Fibroblast of skin of right biceps (primary cell): ENCODE measurements around the gene KRT9.
"Not testable (repeated sequence)": the region's sequence is repeated elsewhere in the genome, so short reads cannot be mapped to it uniquely, and the experiment has no call there.

Experiments used
- DNase-seq: peaks from one replicate; pipeline ENCODE4 v3.0.0-alpha.2; 2013

The KRT9 gene

DNA sequence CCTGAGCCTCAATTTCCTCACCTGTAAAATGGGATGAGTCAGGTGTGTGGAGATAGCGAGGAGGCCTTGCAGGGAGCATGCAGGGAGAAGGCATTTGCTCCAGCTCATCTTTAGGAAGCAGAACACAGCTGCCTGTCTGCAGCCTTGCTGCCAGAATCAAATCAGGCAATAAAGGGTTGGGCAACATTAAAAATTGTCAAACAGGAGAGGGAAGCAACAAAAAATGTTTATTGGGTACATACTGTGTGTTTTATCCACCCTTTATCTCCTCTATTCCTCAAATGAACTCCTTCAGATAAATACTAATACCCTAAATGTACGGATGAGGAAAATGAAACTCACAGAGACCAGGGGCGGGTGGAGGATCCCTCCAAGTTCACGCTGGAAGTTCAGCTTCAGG is 28.5 kb upstream of the KRT9 start:
- DNase-seq, result no peak

DNA sequence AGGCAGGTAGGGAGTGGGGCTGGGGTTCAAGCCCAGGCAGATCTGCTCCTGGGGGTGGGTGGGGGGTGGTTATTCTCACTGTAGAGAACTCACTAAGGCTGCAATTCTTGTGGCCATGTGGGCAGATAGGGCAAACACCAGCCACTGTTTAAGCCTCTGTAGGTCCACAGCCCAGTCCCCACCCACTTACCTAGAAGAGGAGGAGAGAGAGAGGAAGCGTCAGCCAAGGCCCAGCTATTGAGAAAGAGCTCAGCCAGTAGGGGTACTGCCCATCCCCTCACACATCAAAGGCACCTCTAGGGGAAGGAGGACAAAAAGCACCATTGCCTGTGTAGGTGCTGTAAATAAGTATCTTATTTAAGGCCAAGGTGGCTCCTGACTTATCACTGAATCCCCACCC is 27.8 kb upstream of the KRT9 start:
- DNase-seq, result no peak

DNA sequence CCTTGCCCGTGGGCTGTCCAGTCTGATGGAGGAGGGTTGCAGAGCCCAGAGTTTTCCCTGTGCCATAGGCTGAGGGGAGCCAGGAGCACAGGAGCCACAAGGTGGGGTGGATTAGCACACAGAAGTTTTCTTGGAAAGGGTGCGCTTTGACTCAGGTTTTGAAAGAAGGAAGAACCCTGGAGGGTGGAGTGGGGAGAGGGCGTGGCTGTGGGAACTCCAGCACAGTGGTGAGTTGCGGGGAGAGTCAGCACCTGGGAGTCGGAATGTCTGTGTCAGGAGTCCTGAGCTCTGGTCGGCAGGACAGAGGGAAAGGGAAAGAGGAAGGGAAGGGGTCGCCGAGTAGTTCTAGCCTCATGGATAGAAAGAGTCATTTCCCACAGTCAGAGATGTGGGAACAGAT is 23.7 kb upstream of the KRT9 start:
- no peak for DNase-seq

DNA sequence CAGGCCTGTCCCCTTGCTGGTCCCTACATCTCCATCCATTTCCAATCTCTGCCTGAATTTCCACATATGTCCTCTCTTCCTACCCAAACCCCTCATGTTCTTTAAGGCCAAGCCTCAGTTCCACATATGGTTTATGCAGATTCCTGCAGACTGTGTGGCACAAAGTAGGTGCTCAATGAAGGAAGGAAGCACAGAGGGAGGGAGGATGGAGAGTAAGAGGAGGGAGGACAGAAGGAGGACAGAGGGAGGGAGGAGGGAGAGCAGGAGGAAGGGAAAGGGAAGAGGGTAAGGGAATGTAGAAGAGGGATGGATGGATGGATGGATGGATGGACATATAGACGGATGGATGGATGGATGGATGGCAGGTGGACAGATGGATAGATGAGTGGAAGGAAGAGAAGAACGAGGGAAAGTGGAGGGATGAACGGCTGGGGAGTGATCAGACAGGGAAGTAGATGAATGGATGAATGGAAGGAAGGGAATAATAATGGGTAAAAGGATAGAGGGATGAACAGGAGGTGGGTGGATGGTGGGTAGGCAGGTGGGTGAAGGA is 22.6 kb upstream of the KRT9 start:
- no peak for DNase-seq

DNA sequence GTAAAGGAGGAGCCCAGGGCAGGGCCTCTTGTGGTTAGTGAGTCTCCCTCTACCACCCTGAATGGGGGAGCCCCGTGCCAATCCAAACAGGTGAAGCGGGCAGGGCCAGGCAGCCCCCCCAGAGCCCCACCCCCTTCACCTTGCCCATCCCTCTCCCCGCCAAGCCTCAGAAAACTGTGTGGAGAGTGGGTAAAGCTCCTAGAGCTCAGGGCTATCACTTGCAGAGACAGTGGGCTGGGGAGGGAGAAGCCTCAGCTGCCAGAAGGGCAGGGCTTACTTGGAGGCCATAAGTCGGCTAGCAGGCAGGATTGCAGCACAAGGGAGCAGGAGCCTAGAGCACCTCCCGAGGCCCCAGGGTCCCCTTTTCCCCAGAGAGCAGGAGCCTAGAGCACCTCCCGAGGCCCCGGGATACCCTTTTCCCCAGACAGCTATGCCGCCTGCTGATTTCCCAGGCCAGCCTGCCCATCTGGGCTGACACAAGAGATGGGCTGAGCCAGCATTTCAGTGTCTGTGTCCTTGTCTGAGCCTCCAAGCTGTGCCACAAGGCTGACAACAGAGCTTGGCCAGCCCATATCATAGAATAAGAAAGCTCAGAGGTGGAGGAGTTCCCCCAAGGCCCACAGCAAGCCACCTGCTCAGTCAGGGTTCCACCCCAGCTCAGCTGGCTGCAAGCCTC is 21.6 kb upstream of the KRT9 start:
- DNase-seq, result no peak

DNA sequence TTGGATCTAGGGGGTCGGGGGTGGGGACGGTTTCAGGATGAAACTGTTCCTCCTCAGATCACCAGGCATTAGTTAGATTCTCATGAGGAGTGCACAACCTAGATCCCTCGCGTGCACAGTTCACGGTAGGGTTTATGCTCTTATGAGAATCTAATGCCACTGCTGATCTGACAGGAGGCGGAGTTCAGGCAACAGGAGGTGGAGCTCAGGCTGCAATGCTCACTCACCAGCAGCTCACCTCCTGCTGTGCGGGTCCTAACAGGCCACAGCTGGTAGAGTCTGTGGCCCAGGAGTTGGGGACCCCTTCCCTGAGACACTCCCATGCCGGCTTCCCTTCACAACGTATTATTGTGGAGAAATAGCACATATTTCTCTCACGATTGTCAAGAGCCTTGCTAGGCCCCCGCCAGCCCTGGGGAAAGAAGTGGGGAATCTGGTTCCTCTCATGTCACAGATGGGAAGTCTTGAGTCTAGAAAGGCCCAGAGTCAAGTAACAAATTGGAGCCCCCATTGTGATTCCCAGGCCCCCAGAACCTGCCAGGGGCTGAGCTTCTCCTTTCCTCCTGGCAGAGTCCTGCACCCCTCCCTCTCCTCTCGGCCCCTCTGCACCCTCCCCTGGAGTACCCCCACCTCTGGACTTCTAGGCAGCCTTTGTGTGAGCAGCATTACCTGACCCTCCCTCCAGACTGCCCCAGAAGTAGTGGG is 20.9 kb upstream of the KRT9 start:
- no peak for DNase-seq

DNA sequence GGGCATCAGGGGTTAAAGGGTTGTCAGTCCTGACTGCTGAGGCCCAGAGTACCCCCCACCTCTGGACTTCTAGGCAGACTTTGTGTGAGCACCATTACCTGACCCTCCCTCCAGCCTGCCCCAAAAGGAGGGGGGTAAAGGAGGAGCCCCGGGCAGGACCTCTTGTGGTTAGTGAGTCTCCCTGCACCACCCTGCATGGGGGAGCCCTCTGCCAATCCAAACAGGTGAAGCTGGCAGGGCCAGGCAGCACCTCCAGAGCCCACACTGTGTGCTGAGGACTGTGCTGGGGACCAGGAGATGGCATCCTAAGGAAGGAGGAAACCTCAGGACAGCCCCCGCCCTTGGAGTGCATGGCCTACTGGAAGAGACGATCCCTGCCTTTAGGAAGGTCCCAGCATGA is 17.4 kb upstream of the KRT9 start:
- no peak for DNase-seq

DNA sequence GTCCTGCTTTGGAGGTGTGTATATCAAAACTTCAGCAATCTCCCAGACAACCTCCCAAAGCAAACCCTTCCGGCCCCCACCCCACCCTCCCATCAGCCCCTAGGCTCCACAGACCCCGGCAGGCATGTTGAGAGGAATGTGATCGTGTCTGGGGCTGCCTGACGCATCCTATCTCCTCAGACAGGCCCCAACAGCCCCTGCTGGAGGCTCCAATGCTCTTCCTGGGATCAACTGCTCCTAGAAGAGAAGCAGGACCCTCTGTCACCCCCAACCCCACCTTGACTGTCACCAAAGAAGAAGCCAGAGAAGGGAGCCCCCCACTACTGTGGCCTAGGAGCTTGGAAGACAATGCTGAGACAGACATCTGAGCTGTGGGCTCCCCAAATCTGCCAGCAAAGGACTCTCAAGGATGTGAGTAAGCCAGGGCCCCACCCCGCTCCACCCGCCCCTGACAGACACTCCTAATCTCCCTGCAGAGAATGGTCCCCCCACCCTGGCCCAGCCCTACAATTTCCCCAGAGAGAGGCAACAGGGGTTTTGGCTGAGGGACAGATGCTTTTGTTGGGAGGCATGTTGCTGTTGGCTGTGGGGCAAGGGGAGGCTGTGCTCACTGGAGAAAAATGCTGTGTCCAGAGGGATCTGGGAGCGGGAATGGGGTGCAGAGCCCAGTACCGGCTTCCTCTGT is 16.4 kb upstream of the KRT9 start:
- peak; percentile 12 for DNase-seq

DNA sequence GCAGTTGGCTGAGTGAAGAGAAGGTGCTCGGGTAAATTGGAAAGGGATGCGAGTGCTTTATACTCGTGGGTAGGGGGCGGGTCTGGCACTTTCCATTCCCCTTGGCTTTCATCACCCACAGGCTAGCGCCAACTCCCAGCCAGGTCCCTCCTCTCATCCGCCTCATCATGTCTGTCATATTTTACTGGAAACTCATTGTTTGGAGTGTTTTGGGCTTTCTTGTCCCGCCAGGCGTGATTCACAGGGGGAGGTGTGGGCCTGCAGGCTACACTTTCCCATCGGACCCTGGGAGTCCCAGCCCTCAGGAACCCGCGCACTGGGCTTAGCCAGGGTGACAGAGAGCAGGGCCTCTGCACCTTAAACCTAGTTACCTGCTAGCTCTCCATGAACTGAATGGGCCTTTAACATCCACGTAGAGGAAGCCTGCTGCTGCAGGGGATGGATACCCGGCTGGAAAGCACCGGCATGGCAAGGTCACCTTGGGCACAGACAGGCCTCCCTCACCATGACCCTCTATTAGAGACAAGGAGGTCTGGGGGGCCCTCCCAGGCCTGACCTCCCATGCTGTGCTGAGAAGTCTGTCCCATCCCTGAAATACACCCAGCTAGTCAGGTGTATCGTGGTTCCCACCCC is 15.1 kb upstream of the KRT9 start, which contains the start of gene KRT14:
KRT14 (minus strand) TSS at position 33 of the 633 bp plus-strand sequence. CDS start 61 bp downstream, outside the sequence.
- no peak for DNase-seq

DNA sequence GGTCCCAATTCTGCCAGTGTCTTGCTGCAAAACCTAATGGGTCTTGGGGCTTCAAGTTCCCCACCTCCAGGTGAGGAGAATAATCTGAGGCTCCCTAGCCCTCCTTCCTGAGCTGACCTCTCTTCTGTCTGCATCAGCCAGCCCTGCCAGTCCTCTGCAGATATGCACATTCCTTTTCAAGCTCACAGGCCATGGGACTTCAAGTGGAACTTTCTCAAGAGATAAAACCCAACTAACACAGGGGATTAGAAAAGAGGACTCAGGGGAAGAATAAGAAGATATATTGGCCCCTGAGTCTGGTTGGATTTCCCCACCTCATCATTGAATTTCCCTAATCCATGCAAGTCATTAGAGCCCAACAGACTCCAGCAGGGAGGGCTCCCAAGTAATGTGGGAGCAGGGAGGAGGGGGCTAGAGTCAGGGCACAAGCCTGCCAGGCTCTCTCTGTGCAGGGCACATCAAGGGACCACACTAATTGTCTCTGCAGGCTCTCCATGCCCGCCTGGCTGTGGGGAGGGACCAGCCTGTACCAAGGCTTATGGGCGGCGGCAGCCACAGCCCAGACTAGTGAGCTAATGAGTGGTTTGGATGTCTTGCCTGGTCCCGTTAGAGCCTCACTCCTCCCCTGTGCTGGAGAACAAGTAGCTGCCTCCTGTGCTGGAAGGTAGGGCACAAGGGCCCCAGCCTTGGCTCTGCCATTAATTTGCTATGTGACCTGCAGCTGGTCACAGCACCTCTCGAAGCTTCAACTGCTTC is 13.6 kb upstream of the KRT9 start:
- no peak for DNase-seq

DNA sequence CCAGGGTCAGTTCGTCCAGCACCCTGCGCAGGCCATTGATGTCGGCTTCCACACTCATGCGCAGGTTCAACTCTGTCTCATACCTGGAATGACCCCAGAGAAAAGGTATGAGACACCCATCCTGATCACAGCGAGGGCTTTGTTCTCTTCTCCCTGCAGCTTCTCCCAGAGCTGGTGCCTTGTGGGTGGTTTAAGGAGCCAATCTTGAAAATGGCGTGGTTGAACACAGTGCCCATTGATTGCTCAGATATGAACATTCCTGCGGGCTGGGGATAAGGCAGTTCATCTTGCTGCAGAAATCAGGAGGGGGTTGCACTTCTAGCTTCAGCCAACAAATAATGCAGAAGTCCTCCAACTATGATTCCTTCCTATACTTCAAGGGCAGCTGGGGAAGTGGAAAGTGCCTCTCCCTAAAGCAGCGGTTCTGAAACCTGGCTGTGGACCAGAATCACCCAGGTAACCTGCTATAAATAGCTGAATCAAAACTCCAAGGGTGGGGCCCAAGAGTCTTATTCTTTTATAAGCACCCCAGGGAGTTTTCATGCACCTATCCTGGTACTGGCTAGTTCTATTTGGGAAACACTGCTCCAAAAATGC is 12.6 kb upstream of the KRT9 start:
- DNase-seq, result not testable (repeated sequence)

DNA sequence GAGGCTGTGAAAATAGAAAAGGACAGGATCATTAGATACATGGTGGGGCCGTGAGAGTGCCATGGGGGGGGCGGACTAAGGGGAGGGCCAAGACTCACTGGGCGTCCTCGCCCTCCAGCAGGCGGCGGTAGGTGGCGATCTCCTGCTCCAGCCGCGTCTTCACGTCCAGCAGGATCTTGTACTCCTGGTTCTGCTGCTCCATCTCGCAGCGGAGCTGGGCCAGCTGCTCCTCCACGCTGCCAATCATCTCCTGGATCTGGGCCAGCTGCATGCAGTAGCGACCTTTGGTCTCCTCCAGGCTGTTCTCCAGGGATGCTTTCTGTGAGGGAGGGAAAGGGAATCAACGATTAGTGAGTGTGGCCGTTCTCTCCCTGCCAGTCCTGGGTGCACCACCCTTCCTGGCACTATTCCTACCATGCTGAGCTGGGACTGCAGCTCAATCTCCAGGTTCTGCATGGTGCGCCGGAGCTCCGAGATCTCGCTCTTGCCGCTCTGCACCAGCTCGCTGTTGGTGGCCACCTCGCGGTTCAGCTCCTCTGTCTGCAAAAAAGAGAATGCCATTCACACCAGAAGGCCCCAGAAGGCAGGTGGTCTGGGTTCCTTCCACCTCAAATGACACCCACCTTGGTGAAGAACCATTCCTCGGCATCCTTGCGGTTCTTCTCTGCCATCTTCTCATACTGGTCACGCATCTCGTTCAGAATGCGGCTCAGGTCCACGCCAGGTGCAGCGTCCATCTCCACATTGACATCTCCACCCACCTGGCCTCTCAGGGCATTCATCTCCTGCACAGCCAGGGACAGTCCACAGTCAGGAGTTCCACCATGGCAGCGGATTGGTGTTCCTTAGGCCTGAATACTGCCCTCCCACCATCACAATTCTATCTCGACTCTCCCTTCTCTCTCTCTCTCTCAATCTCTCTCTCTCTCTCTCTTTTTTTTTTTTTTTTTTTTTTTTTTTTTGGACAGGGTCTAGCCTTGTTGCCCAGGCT is 11.6 kb upstream of the KRT9 start:
- DNase-seq, result no peak

DNA sequence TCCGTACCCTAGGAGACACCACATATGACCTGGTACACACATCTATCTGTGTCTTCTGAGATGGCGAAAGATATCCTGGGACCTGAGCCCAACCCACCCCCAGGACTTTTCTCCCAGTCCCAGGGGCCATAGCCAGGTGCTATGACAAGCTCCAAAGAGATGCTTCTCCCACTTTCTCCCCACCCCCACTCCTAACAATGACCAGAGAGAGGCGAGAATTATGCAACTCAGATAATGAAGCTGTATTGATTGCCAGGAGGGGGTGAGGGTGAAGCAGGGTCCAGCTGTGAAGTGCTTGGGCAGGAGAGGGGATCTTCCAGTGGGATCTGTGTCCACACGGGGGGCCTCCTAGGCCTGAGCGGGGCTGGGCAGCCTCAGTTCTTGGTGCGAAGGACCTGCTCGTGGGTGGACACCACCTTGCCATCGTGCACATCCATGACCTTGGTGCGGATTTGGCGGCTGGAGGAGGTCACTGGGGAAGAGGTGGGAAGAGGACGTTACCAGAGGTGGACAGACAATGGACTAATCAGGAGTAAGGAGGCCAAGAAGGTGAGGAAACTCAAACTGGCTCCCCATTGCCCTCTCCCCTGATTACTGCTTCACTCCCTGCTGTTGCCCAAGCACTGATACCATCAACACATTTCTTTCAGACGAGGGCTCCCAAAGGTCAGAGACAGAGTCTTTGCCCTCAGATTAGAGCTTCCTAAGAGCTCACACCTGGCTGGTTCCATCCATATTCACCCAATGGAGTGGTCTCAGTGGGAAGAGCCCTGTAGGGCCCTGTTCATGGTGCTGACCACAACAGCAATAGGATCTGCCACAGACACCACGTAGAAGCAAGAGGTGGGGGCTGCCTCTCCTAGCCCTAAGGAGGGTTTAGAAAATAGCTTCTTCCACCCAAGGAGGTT is 10.5 kb upstream of the KRT9 start:
- not testable (repeated sequence) for DNase-seq

DNA sequence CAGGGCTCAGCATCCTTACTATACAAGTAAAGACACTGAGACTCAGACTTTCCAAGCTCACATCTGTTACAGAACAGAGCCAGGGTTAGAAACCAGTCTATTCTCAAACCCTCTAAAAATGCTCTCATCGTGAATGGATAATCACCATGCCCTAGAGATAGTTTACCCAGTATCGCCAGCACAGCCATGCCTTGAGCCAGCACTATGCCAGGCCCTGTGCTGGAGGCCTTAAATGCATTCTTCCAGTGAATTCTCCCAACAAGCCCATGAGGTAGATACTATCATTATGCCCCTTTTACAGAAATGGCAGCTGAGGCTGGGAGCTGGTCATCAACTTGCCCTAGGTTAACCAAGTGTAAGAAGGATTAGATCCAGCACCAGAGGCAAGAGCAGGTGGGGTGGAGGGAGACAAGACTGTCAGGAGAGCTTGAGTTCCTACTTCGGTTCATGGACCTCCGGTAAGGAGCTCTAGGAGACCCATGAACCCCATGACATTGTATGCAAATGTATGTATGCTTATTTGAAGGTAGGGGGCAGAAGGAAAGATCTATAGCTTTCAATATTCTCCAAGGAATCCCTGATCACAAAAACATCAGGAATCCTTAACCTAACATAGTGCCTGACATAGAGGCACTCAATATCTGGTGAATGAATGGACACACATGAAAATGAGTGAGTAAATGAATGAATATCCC is 9.7 kb upstream of the KRT9 start:
- no peak for DNase-seq

DNA sequence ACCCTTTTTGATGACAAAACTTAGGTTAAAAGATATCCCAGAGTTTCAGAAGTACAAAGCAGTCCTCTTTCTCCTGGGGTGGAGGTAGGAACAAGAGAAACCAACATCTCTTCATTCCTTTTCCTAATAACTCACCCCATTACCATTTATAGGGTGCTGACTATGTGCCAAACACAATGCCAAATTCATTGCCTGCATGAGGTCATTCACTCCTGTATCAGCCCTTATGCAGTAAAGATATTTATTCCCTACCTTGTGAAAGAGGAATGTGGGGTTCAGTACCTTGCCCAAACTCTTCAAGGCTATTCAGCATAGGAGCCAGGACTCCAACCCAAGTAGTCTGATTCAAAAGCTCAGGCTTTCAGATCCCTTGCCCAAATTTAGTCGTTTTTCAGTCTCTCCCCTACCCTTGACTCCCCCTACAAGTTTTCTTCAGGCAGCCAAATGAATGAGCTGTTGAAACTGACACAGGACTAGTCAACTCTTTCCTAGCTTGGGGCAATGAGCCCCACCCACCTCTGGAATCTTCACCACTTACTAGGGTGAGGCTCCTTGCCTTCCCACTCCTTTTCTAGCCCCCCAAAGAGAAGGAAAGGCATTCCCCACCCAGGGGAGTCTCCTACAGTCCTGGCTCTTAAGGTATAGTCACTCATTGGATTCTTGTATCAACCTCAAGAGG is 9.0 kb upstream of the KRT9 start:
- DNase-seq, result no peak

DNA sequence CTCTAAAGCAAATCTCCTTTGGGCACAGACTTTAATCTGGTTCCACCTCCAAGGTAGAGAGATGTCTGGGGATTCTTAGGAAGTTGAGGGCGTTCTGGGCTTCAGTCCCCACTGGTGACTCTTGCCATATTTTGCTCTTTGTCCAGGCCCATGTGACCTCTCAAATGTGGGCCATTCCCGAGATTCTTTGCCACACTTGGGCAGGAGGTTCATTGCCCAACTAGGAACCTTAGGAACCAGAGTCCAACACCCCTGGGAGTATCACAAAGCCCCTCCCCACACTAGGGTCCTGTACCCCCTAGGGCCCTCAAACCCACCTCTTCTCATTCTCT is 8.4 kb upstream of the KRT9 start:
- no peak for DNase-seq

DNA sequence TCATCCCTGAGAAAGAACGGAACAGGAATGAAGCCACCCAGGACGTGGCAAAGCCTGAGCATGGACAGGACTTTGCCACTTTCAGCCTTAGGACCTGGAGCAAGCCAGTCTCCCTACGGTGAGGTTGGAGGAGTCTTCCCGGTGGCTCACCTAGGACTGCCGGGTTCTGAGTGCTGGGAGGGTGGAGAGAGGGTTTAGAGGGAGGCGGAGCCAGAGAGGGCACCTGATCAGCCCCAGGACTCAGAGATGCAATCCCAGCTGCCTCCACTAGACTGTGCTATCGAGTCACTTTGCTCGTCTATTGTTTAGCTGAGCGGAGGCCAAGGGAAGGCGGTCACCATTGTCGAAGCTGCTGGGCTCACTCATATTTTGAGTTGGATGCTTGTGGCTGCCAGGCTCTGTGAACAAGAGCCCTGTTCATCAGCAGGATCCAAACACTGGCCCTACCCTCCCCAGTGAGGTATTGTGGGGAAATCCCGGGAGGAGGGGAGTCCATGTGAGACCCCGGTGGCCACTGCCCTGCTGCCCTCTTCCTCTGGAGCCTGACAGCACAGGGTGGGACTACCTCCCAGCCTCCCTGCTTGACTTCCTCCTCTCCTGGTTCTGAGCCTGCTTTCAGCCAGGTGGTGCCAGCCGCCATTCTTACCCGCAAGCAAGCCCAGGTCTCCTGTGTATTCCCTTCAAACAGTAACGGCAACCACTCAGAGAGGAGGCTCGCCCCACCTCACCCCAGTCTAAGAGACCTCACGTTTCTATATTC is 7.8 kb upstream of the KRT9 start:
- DNase-seq, result peak; percentile 72

DNA sequence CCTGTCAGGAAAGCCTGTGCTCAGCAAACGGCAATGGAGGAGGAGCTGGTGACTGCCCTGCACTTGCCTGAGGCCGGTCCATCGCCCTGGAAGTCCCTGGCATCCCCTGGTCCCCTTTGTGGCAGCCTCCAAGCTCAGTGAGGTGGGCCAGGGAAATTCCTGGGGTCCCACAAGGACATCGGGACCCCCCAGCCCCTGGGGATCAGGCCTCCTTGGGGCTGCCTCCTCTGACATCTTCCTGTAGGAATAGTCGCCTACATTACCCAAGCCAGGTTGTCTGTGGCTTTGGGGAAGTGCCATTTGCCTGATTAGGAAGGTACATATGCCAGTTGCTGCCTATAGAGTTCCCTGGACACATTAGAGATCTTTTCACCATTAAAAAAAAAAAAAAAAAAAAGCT is 7.1 kb upstream of the KRT9 start:
- no peak for DNase-seq
